KG1 (cell line): ENCODE data around the gene ADH1B.
"Not testable (repeated sequence)": the region's sequence is repeated elsewhere in the genome, so short reads cannot be mapped to it uniquely, and the experiment has no call there.

Experiments
- DNase-seq: peaks from one replicate; lab custom pipeline; 2025; lab: John Stamatoyannopoulos, UW

Gene ADH1B

GRCh38 chr4:99323756-99324155, 2.6 kb upstream of the ADH1B start:
- no peak for DNase-seq

- DNase-seq = not testable (repeated sequence)
Measured at GRCh38 chr4:99317811-99318210, 3.4 kb downstream of the ADH1B start.

DNA sequence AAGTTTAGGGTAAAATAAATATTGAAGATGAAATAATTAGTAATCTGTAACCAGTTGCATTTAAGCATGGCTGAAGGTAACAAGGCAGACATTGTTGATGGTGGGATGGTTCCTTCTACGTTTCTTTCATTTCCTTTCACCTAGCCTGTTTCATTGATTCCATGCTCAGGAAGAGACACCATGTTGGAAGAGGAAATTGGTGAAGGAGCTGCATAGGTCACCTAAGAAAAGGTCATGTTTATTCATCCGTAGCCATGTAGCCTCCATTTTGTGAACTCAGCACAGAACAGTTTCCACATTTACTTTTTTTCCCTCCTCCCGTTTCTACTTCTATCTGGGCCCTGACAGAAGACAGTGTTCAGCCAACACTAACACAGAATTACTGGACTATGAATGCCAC, 3.8 kb downstream of the ADH1B start:
- DNase-seq = no peak

DNA sequence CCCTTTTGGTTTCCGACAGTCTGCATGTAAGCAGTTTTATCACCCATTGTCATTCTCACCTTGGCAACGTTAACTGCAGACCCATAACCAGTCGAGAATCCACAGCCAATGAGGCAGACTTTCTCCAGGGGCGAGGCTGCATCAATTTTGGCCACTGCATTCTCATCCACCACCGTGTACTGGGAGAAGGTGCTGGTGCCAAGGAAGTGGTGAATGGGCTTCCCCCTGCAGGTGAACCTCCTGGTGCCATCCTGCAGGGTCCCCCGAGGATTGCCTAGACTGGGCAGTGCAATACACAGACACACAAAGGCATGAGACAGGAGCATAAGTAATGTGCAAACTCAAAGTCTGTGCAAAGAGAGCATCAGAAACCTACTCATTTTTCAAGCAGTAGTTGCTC, 5.4 kb downstream of the ADH1B start:
- DNase-seq = no peak

DNA sequence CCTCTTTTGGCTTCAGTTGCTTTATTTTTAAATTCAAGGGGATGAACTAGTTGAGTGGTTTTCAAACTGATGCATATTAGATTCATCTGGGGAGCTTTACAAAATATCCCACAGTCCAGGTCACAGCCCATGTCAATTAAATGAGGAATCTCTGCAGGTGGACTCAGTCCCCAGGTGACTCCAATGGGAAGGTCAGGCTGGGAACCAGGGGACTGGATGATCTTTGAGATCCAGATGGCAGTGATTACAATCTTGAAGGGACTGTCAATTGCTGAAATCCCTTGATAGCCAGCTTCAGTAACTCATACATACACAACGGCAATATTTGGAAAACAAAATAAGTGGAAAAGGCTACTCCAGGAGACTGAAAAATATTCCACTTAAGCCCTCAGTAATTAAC, 7.0 kb downstream of the ADH1B start:
- no peak for DNase-seq

DNA sequence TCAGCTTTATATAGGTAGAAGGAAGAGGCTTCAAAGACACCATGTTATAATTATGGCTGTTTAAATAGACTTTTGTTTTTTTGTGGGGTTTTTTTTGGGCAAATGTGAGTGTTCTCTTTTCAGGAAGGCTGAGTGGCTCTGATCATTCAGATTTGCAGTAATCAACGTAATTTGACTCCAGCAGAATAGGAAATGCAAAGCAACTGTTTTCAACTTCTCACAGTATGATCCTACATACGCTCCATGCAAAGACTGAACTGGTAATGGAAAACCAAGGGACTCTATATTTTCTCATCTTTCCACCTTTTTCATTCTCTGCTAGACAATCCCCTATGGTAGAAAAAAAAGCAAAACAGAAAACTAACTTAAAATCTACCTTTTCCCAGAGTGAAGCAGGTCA, 10.8 kb downstream of the ADH1B start:
- no peak for DNase-seq

DNA sequence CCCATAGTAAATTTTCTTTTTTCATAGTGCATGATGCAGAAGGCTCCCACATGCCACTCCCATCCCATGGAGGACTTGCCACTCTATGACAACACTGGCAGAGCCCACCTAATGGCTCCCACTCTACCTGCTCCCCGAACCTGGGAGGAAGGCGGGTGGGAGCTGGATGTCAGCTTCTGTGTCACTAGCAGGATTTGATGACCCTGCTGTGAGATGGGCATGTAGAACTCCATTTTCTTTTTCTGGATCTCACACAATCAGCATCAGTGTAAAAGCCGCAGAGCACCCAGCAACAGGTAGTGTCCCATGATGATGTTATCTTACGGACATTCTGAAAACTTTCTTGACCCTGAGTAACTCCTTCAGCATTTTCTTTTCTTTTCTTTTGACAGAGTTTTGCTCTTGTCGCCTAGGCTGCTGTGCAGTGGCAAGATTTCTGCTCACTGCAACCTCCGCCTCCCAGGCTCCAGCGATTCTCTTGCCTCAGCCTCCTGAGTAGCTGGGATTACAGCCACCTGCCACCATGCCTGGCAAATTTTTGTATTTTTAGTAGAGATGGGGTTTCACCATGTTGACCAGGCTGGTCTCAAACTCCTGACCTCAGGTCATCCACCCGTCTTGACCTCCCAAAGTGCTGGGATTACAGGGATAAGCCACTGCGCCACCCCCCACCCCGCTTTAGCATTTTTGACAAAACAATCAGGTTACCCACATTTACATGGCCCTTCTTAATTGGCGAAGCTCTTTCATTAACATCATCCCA, 15.4 kb downstream of the ADH1B start:
- no peak for DNase-seq

- DNase-seq = no peak
Measured at GRCh38 chr4:99301376-99302164, 19.6 kb downstream of the ADH1B start.

GRCh38 chr4:99300934-99301333, 20.3 kb downstream of the ADH1B start:
- no peak for DNase-seq

- no peak for DNase-seq
Measured at GRCh38 chr4:99293357-99293756, 27.8 kb downstream of the ADH1B start.

- no peak for DNase-seq
Measured at GRCh38 chr4:99290848-99291786, 30.1 kb downstream of the ADH1B start, which contains the start of gene ADH1A. TSS of gene ADH1A (minus strand) at chr4:99290985. CDS start at chr4:99290914, 71 bp downstream.

GRCh38 chr4:99285387-99285786, 35.8 kb downstream of the ADH1B start:
- no peak for DNase-seq

- no peak for DNase-seq
Measured at GRCh38 chr4:99282731-99283130, 38.5 kb downstream of the ADH1B start.

- no peak for DNase-seq
Measured at GRCh38 chr4:99281261-99281660, 39.9 kb downstream of the ADH1B start.

DNA sequence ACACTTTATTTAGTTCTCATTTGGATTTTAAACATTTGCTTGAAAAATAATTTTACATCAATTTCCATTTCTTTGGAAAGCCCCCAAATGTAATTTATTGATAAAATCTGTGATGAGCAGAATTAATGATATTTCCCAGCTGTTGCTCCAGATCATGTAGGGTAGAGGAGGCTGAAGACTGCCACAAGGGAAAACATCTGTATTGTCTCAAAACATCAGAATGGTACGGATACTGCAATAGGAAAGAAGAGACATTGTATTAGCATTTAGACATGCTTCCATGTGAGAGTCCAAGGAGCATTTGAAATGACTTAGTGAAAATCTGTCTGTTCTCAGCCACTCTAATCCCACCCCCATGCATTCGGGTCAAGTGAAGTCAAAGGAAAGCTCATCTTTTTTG, 44.8 kb downstream of the ADH1B start:
- no peak for DNase-seq

- no peak for DNase-seq
Measured at GRCh38 chr4:99275885-99276284, 45.3 kb downstream of the ADH1B start.

GRCh38 chr4:99275050-99275449, 46.2 kb downstream of the ADH1B start:
- no peak for DNase-seq

- DNase-seq = no peak
Measured at GRCh38 chr4:99273704-99274103, 47.5 kb downstream of the ADH1B start.

GRCh38 chr4:99264927-99265326, 56.3 kb downstream of the ADH1B start:
- no peak for DNase-seq
